IMR-90 (cell line): ENCODE results near the gene AGPAT1. TPM values are rescaled to one million over a fixed set of nuclear protein-coding genes. Genes with fewer than 3 reads are reported as not detected.

Experiments used
- ATAC-seq: fragments of 200-7000 bp; cut with Tn5 transposase; 2 replicates; pipeline ENCODE4 v1.9.1; 2020; ENCODE audit warnings: low read depth, mild to moderate bottlenecking, moderate library complexity
- BruUV-seq: library from RNA; stranded (reverse); fragments of 400-500 nt; replicated peaks from 2 replicates; lab custom pipeline; 2021; lab: Mats Ljungman, UMichigan
- CTCF ChIA-PET: fragments of 300-600 bp; formaldehyde crosslinking; extraction: SDS; loops from one replicate; lab custom pipeline; 2021; ENCODE audit warnings: antibody characterized with exemption; lab: Yijun Ruan, JAX
- POLR2A ChIA-PET: fragments of 300-600 bp; sonication (Branson Sonifier 250); formaldehyde crosslinking; loops from one replicate; lab custom pipeline; 2022; ENCODE audit warnings: antibody characterized with exemption; ENCODE audit not compliant: unreplicated experiment; lab: Charles Lee
- DNase-seq: peaks from one replicate; pipeline ENCODE4 v3.0.0; 2013
- H2AFZ ChIP-seq: replicated peaks from 2 replicates; pipeline ENCODE3; 2013; ENCODE audit warnings: low read length, mild to moderate bottlenecking; ENCODE audit not compliant: poor library complexity
- H2AK5ac ChIP-seq: 2 replicates; pipeline ENCODE4 v1.6.1; 2013; ENCODE audit warnings: low read depth, low read length, inconsistent platforms
- H2AK9ac ChIP-seq: replicated peaks from 2 replicates; pipeline ENCODE3; 2013; ENCODE audit warnings: mild to moderate bottlenecking, low read depth, low read length, moderate library complexity; ENCODE audit not compliant: poor library complexity
- H2BK120ac ChIP-seq: 2 replicates; pipeline ENCODE4 v1.6.1; 2013; ENCODE audit warnings: low read depth, low read length, inconsistent platforms
- H2BK15ac ChIP-seq: 3 replicates; pipeline ENCODE4 v1.6.1; 2013; ENCODE audit warnings: low read depth, low read length, inconsistent platforms
- H2BK20ac ChIP-seq: 2 replicates; pipeline ENCODE4 v1.6.1; 2013; ENCODE audit warnings: low read depth, mild to moderate bottlenecking, inconsistent platforms, low read length, moderate library complexity
- H2BK5ac ChIP-seq: 2 replicates; pipeline ENCODE4 v1.6.1; 2013; ENCODE audit warnings: mild to moderate bottlenecking, low read depth, low read length, inconsistent platforms; ENCODE audit not compliant: poor library complexity, severe bottlenecking
- H3K14ac ChIP-seq: replicated peaks from 2 replicates; pipeline ENCODE4 v1.6.1; 2013; ENCODE audit warnings: low read depth, low read length, inconsistent platforms
- H3K18ac ChIP-seq: 2 replicates; pipeline ENCODE4 v1.6.1; 2013; ENCODE audit warnings: low read depth, low read length, control low read depth
- H3K23ac ChIP-seq: 2 replicates; pipeline ENCODE4 v1.6.1; 2013; ENCODE audit warnings: low read depth, low read length, inconsistent platforms
- H3K27ac ChIP-seq: 2 replicates; pipeline ENCODE4 v1.5.1; 2013; ENCODE audit warnings: mild to moderate bottlenecking, control low read depth, low read length; ENCODE audit not compliant: insufficient read depth
- H3K27me3 ChIP-seq: 2 replicates; pipeline ENCODE4 v1.6.1; 2013; ENCODE audit warnings: low read length; ENCODE audit not compliant: control insufficient read depth, insufficient read depth
- H3K36me3 ChIP-seq: 2 replicates; pipeline ENCODE4 v1.6.1; 2013; ENCODE audit warnings: low read length, mixed read lengths; ENCODE audit not compliant: control insufficient read depth, insufficient read depth
- H3K4ac ChIP-seq: 2 replicates; pipeline ENCODE4 v1.6.1; 2013; ENCODE audit warnings: low read depth, low read length, inconsistent platforms
- H3K4me1 ChIP-seq: 2 replicates; pipeline ENCODE4 v1.6.1; 2013; ENCODE audit warnings: low read length, mixed read lengths; ENCODE audit not compliant: control insufficient read depth, insufficient read depth
- H3K4me2 ChIP-seq: 2 replicates; pipeline ENCODE4 v1.6.1; 2013; ENCODE audit warnings: low read depth, mild to moderate bottlenecking, control low read depth, low read length, moderate library complexity
- H3K4me3 ChIP-seq: 2 replicates; pipeline ENCODE4 v1.5.1; 2013; ENCODE audit warnings: low read depth, mild to moderate bottlenecking, control low read depth, low read length, moderate library complexity; ENCODE audit not compliant: insufficient read depth
- H3K56ac ChIP-seq: 2 replicates; pipeline ENCODE4 v1.6.1; 2013; ENCODE audit warnings: low read length, inconsistent platforms; ENCODE audit not compliant: insufficient read depth; ENCODE audit errors: extremely low read depth
- H3K79me1 ChIP-seq, 2 experiments: 2 replicates each; pipeline ENCODE4 v1.6.1; 2013; ENCODE audit warnings: low read length in 2 of 2, inconsistent platforms in 1 of 2, low read depth in 1 of 2
- H3K9ac ChIP-seq: 2 replicates; pipeline ENCODE4 v1.6.1; 2013; ENCODE audit warnings: low read depth, low read length, control low read depth
- H3K9me1 ChIP-seq: 2 replicates; pipeline ENCODE4 v1.6.1; 2013; ENCODE audit warnings: low read length, inconsistent platforms; ENCODE audit not compliant: insufficient read depth
- H3K9me3 ChIP-seq: 2 replicates; pipeline ENCODE4 v1.6.1; 2013; ENCODE audit warnings: low read length; ENCODE audit not compliant: control insufficient read depth, insufficient read depth
- H4K20me1 ChIP-seq: 2 replicates; pipeline ENCODE4 v1.6.1; 2013; ENCODE audit warnings: low read length, inconsistent platforms; ENCODE audit not compliant: insufficient read depth
- H4K5ac ChIP-seq: 2 replicates; pipeline ENCODE4 v1.6.1; 2013; ENCODE audit warnings: mild to moderate bottlenecking, low read depth, low read length, control low read depth
- H4K8ac ChIP-seq, 2 experiments: 2 replicates each; pipeline ENCODE4 v1.6.1; 2013; ENCODE audit warnings: low read depth in 2 of 2, low read length in 2 of 2, control low read depth in 1 of 2, inconsistent platforms in 1 of 2
- H4K91ac ChIP-seq: 2 replicates; pipeline ENCODE4 v1.6.1; 2013; ENCODE audit warnings: low read depth, low read length, inconsistent platforms; ENCODE audit not compliant: insufficient read depth
- FOS ChIP-seq: fragments of 150-350 bp; IDR thresholded peaks from 2 replicates; pipeline ENCODE4 v1.6.1; 2016; ENCODE audit warnings: low read depth, low read length
- MAFK ChIP-seq: IDR thresholded peaks from 2 replicates; pipeline ENCODE4 v1.6.1; 2012; ENCODE audit warnings: low read depth, low read length, improper control_type of control experiment
- MAZ ChIP-seq: IDR thresholded peaks from 2 replicates; pipeline ENCODE4 v1.6.1; 2012; ENCODE audit warnings: low read depth, mild to moderate bottlenecking, low read length, improper control_type of control experiment, moderate library complexity, borderline replicate concordance
- RFX5 ChIP-seq: IDR thresholded peaks from 2 replicates; pipeline ENCODE4 v1.8.0; 2012; ENCODE audit warnings: low read depth, mild to moderate bottlenecking, low read length, moderate library complexity
- WGBS, 2 experiments: methylation state at CpG; one replicate each; pipeline versions ENCODE4 v1.1.5 to v1.1.7; 2013; ENCODE audit warnings: missing lambda C conversion rate in 2 of 2; ENCODE audit not compliant: insufficient read length in 1 of 2; ENCODE audit errors: extremely low coverage in 2 of 2; 5-methylcytosine and 5-hydroxymethylcytosine counted together
- dilution Hi-C: fragments of 300-500 bp; cut with HindIII; formaldehyde crosslinking; loops from one replicate; pipeline ENCODE4 v1.14.3; 2018; ENCODE audit warnings: low sequenced_read_pairs; ENCODE audit not compliant: unreplicated experiment
- in situ Hi-C: fragments of 300-500 bp; cut with MboI; formaldehyde crosslinking; loops from 3 replicates; pipeline ENCODE4 v1.14.3; 2019; ENCODE audit warnings: low sequenced_read_pairs, inconsistent platforms, mixed read lengths
- intact Hi-C: fragments of 100-400 bp; cut with micrococcal nuclease; formaldehyde crosslinking; loops from 2 replicates; pipeline ENCODE4 v1.10.0; 2022
- polyA plus RNA-seq, 3 experiments: library from polyadenylated mRNA; depleted of rRNA; stranded (reverse); fragments of >200 nt; gene quantifications; 2 replicates each; pipeline ENCODE4 v1.2.3, GENCODE V29; 2012; ENCODE audit warnings: low replicate concordance in 1 of 3
- total RNA-seq: library from RNA; depleted of rRNA; stranded (reverse); fragments of >200 nt; gene quantifications from 2 replicates; pipeline ENCODE4 v1.2.3, GENCODE V29; 2012

Gene AGPAT1
- total and polyA plus RNA-seq, 2 of the 4 experiments (the other 2 are of a cell fraction): 27.2 to 116 TPM

DNA sequence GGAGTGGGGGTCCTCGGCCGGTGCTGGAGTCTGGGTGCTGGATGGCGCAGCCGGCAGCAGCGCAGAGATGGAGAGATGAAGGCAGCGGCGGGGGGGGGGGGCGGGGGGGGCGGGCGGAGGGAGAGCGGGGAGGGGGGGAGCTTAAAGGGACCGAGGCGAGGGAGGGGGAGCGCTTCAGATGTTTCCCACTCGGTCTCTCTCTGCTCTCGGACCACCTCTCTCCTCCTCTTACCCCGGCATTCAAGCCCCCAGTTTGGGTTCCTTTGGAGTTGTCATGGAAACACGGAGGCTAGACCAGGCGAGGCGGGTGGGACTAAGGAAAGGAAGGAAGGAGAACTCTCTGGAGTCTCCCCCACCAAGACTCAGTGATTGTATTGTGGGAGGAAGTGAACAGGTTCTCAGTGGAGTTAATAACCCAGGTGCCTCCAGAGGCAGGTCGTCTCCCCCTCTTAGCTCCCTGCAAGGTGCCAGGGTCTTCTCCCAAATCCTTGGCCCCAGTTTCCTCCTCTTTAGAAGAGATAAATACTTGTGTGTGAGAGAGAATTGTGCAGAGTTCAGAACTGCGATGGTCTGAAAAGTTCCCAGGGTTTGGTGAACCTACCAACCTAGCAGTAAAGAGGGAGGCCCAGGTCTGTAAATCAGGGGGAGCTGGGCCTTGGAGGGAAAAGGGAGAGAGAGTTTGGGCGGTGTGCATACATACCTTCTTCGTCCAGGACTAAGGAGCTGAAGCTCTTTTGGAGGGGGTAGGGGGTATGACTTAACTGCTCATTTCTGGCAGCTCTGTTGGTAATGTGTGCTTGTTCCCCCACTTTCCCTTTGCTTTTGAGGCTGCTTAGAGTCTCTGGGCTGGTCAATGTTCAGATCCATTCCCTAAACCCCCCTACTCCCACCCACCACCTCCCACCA, 23.8 kb downstream of the AGPAT1 start, which contains the start of gene PRRT1:
PRRT1 (minus strand) TSS at position 77 of the 906 bp plus-strand sequence. CDS start 112 bp downstream, outside the sequence.
- Histone ChIP-seq H3K27me3 (peaks cover 14% of the 10 kb centered on the region), H2BK5ac (peak within 1 kb of the TSS; percentile 81), H2AK5ac (peak within 1 kb of the TSS; percentile 80), H3K4me2 (peak within 1 kb of the TSS; percentile 85), H2AFZ (peak within 1 kb of the TSS; percentile 96), H3K4me1 (peaks cover 23% of the 10 kb centered on the region), H3K4me3 (peak within 1 kb of the TSS; percentile 67), H2BK120ac (peak within 1 kb of the TSS; percentile 78), H3K36me3 (peaks cover 4% of the 10 kb centered on the region; the same call in 1 of the 2 replicates), H3K9ac (peak within 1 kb of the TSS; percentile 70), H2BK20ac (peak within 1 kb of the TSS; percentile 57), H3K18ac (peak within 1 kb of the TSS; percentile 26; the same call in 1 of the 2 replicates), H3K27ac (peak within 1 kb of the TSS; percentile 84; the same call in 1 of the 2 replicates), H4K5ac (peak within 1 kb of the TSS; percentile 87), H3K9me3 (peaks cover 2% of the 10 kb centered on the region; the same call in 1 of the 2 replicates), H2AK9ac (peak within 1 kb of the TSS; percentile 80), H4K91ac (peak within 1 kb of the TSS; percentile 73), H3K23ac (peak within 1 kb of the TSS; percentile 96), H3K56ac (no peak within 1 kb of the TSS), H4K8ac (peak within 1 kb of the TSS; percentile 75 to 96), H3K14ac (peak within 1 kb of the TSS; percentile 82), H4K20me1 (no peaks in the 10 kb centered on the region), H3K9me1 (0 out of 2 replicates have a peak, but pooled peaks cover 4% of the 10 kb centered on the region), H3K79me1 (peaks cover 6 to 34% of the 10 kb centered on the region in 2 experiments), H2BK15ac (peak within 1 kb of the TSS; percentile 59; the same call in 2 of the 3 replicates), H3K4ac (peak within 1 kb of the TSS; percentile 84)
- intact Hi-C loops (loop anchor here (2.0 to 10.0 kb wide), 3 partner anchors 25 to 250 kb away; partner anchors contain the start of genes AGPAT1 and ZBTB12), dilution Hi-C loops (no loop called here), in situ Hi-C loops (no loop called here)
- ChIA-PET CTCF (no interaction called here), POLR2A (interaction anchor here (0.7 kb wide), 1 partner anchor 16 kb away, joined by 6 read pairs; no protein-coding TSS in a partner anchor)
- no TSS peak for BruUV-seq
- ATAC-seq (no peak), DNase-seq (no peak)
- no peak for TF ChIP-seq FOS
- TF ChIP-seq MAZ: 0 out of 2 replicates have a peak, but pooled peaks have one; percentile 7
- no peak for TF ChIP-seq MAFK
- TF ChIP-seq RFX5: no peak
- no CpG with 5 or more reads among the region's 24 CpGs for WGBS, 2 experiments
